H1 (cell line): ENCODE measurements around the gene PFN3. TPM values are rescaled to one million over a fixed set of nuclear protein-coding genes. Genes with fewer than 3 reads are reported as not detected.
A peak's percentile ranks its signal among the peaks of the same experiment; 100 is the strongest.

Experiments
- CTCF ChIA-PET: fragments of 300-600 bp; sonication (Branson Sonifier 250); formaldehyde crosslinking; loops from one replicate; lab custom pipeline; 2021; ENCODE audit not compliant: partially characterized antibody; lab: Charles Lee
- POLR2A ChIA-PET: fragments of 300-600 bp; sonication (Branson Sonifier 250); formaldehyde crosslinking; loops from one replicate; lab custom pipeline; 2021; ENCODE audit warnings: inconsistent platforms; ENCODE audit not compliant: partially characterized antibody; lab: Charles Lee
- DNase-seq, 2 experiments: peaks; one replicate each; pipeline versions ENCODE4 v3.0.0 to v3.0.0-alpha.2; 2010 to 2022; ENCODE audit warnings: low spot score in 2 of 2, low read depth in 1 of 2, mixed read lengths in 1 of 2
- FAIRE-seq: peaks from 2 replicates; lab custom pipeline; 2011; peaks lifted over from hg19 to GRCh38; lab: Jason Lieb, UNC
- H2AFZ ChIP-seq: 2 replicates; pipeline ENCODE4 v1.8.1; 2012; ENCODE audit warnings: low read length, inconsistent platforms
- H2AK5ac ChIP-seq: 2 replicates; pipeline ENCODE4 v1.6.1; 2013; ENCODE audit warnings: low read depth, low read length
- H2BK120ac ChIP-seq: replicated peaks from 2 replicates; pipeline ENCODE3; 2013; ENCODE audit warnings: low read depth, low read length, inconsistent platforms
- H2BK12ac ChIP-seq: 2 replicates; pipeline ENCODE4 v1.6.1; 2013; ENCODE audit warnings: low read depth, low read length
- H2BK15ac ChIP-seq: 2 replicates; pipeline ENCODE4 v1.6.1; 2013; ENCODE audit warnings: low read length
- H2BK20ac ChIP-seq: 2 replicates; pipeline ENCODE4 v1.6.1; 2013; ENCODE audit warnings: low read length
- H2BK5ac ChIP-seq: 2 replicates; pipeline ENCODE4 v1.6.1; 2013; ENCODE audit warnings: low read depth, low read length
- H3K14ac ChIP-seq: 2 replicates; pipeline ENCODE4 v1.6.1; 2013; ENCODE audit warnings: inconsistent platforms; ENCODE audit not compliant: insufficient read length
- H3K18ac ChIP-seq: 2 replicates; pipeline ENCODE4 v1.6.1; 2013; ENCODE audit warnings: low read length; ENCODE audit errors: extremely low read depth
- H3K23ac ChIP-seq: 2 replicates; pipeline ENCODE4 v1.6.1; 2013; ENCODE audit warnings: inconsistent platforms; ENCODE audit not compliant: insufficient read length
- H3K23me2 ChIP-seq: 2 replicates; pipeline ENCODE4 v1.6.1; 2013; ENCODE audit warnings: low read depth, low read length
- H3K27ac ChIP-seq: 2 replicates; pipeline ENCODE4 v1.6.1; 2011; ENCODE audit warnings: low read depth, low read length, inconsistent platforms
- H3K27me3 ChIP-seq, 4 experiments: replicated peaks in 1 of 4; 1 replicate in 1 of 4; 2 replicates in 3 of 4; pipeline versions ENCODE4 v1.6.1 to v1.8.1; 2011 to 2013; ENCODE audit warnings: low read length in 3 of 4, mild to moderate bottlenecking in 3 of 4, inconsistent platforms in 2 of 4, mixed read lengths in 2 of 4, moderate library complexity in 1 of 4; ENCODE audit not compliant: control insufficient read depth in 3 of 4, insufficient read depth in 3 of 4; ENCODE audit errors: extremely low read depth in 1 of 4
- H3K36me3 ChIP-seq, 4 experiments: 2 replicates each; pipeline versions ENCODE4 v1.6.1 to v1.8.1; 2011 to 2013; ENCODE audit warnings: mild to moderate bottlenecking in 4 of 4, low read length in 3 of 4, moderate library complexity in 2 of 4, control low read depth in 1 of 4, inconsistent platforms in 1 of 4; ENCODE audit not compliant: insufficient read depth in 4 of 4, control insufficient read depth in 2 of 4
- H3K4ac ChIP-seq: replicated peaks from 2 replicates; pipeline ENCODE3; 2013; ENCODE audit warnings: low read length, low read depth, mixed read lengths, inconsistent platforms; ENCODE audit not compliant: insufficient read length
- H3K4me1 ChIP-seq, 4 experiments: replicated peaks in 1 of 4; 1 replicate in 1 of 4; 2 replicates in 3 of 4; pipeline versions ENCODE4 v1.6.1 to v1.8.1; 2011 to 2013; ENCODE audit warnings: low read length in 3 of 4, inconsistent platforms in 2 of 4, mixed read lengths in 1 of 4; ENCODE audit not compliant: insufficient read depth in 4 of 4, control insufficient read depth in 3 of 4
- H3K4me2 ChIP-seq, 2 experiments: 2 replicates each; pipeline versions ENCODE4 v1.6.1 to v1.8.1; 2011 to 2013; ENCODE audit warnings: low read depth in 2 of 2, low read length in 2 of 2, control low read depth in 1 of 2, inconsistent platforms in 1 of 2, mild to moderate bottlenecking in 1 of 2; ENCODE audit not compliant: insufficient read depth in 1 of 2
- H3K4me3 ChIP-seq, 4 experiments: fragments of 200-600, 300-600 bp in 1 of 4; sonication (generic), shearing (Covaris generic), sonication (Bioruptor Twin) in 1 of 4; 2 replicates each; pipeline versions ENCODE4 v1.5.1 to v1.8.1; 2011 to 2016; ENCODE audit warnings: low read length in 4 of 4, low read depth in 3 of 4, control low read depth in 2 of 4, inconsistent platforms in 2 of 4, mild to moderate bottlenecking in 2 of 4, mixed read lengths in 1 of 4, moderate library complexity in 1 of 4; ENCODE audit not compliant: insufficient read depth in 2 of 4; ENCODE audit errors: extremely low read depth in 1 of 4
- H3K56ac ChIP-seq: replicated peaks from 2 replicates; pipeline ENCODE3; 2013; ENCODE audit warnings: low read depth, mild to moderate bottlenecking, mixed read lengths, low read length, inconsistent platforms; ENCODE audit not compliant: insufficient read length
- H3K79me1 ChIP-seq: 2 replicates; pipeline ENCODE4 v1.6.1; 2013; ENCODE audit warnings: low read depth, low read length, control low read depth
- H3K79me2 ChIP-seq, 2 experiments: 2 replicates each; pipeline versions ENCODE4 v1.6.1 to v1.8.1; 2012 to 2013; ENCODE audit warnings: low read length in 2 of 2, mild to moderate bottlenecking in 2 of 2, inconsistent platforms in 1 of 2; ENCODE audit not compliant: insufficient read depth in 2 of 2, control insufficient read depth in 1 of 2
- H3K9ac ChIP-seq, 4 experiments: replicated peaks in 1 of 4; 1 replicate in 1 of 4; 2 replicates in 3 of 4; pipeline versions ENCODE4 v1.6.1 to v1.8.1; 2011 to 2013; ENCODE audit warnings: low read depth in 3 of 4, low read length in 3 of 4, control low read depth in 2 of 4, mild to moderate bottlenecking in 2 of 4, moderate library complexity in 2 of 4, inconsistent platforms in 1 of 4; ENCODE audit errors: extremely low read depth in 1 of 4
- H3K9me3 ChIP-seq, 2 experiments: 2 replicates each; pipeline versions ENCODE4 v1.6.1 to v1.8.1; 2012 to 2013; ENCODE audit warnings: mild to moderate bottlenecking in 2 of 2, moderate library complexity in 2 of 2, control low read depth in 1 of 2, inconsistent platforms in 1 of 2, low read depth in 1 of 2, low read length in 1 of 2, mixed read lengths in 1 of 2; ENCODE audit not compliant: insufficient read depth in 2 of 2
- H4K20me1 ChIP-seq, 2 experiments: replicated peaks in 1 of 2; 2 replicates each; pipeline versions ENCODE3 to v1.8.1; 2011 to 2013; ENCODE audit warnings: inconsistent platforms in 2 of 2, low read length in 2 of 2, mild to moderate bottlenecking in 1 of 2; ENCODE audit not compliant: insufficient read depth in 2 of 2, control insufficient read depth in 1 of 2
- H4K5ac ChIP-seq: 2 replicates; pipeline ENCODE4 v1.6.1; 2013; ENCODE audit warnings: low read length, low read depth, mixed read lengths, inconsistent platforms; ENCODE audit not compliant: insufficient read length
- H4K8ac ChIP-seq: 2 replicates; pipeline ENCODE4 v1.8.0; 2013; ENCODE audit warnings: mild to moderate bottlenecking, moderate library complexity, low read length, inconsistent platforms; ENCODE audit not compliant: insufficient read depth; ENCODE audit errors: extremely low read depth
- H4K91ac ChIP-seq: replicated peaks from 2 replicates; pipeline ENCODE3; 2013; ENCODE audit warnings: low read length, mixed read lengths, inconsistent platforms; ENCODE audit not compliant: insufficient read length
- CBX5 ChIP-seq: fragments of 300-800, 300-1000 bp; sonication (generic); IDR thresholded peaks from 2 replicates; pipeline ENCODE4 v1.7.1; 2016; ENCODE audit warnings: antibody characterized with exemption, low read length, low read depth
- CBX8 ChIP-seq: fragments of 300-800, 300-1000 bp; sonication (generic); IDR thresholded peaks from 2 replicates; pipeline ENCODE4 v1.7.1; 2016; ENCODE audit warnings: low read depth, low read length, borderline replicate concordance
- CHD1 ChIP-seq: IDR thresholded peaks from 2 replicates; pipeline ENCODE4 v1.6.1; 2012; ENCODE audit warnings: low read depth, low read length, improper control_type of control experiment
- HDAC6 ChIP-seq: IDR thresholded peaks from one replicate; pipeline ENCODE4 v1.7.1; 2012; ENCODE audit warnings: low read depth, mild to moderate bottlenecking, inconsistent platforms, low read length, moderate library complexity
- KDM4A ChIP-seq: IDR thresholded peaks from one replicate; pipeline ENCODE4 v1.7.1; 2012; ENCODE audit warnings: low read depth, mild to moderate bottlenecking, moderate library complexity, low read length, inconsistent platforms; ENCODE audit not compliant: severe bottlenecking
- PHF8 ChIP-seq: fragments of 200-600 bp; sonication (generic); conservative IDR thresholded peaks from 2 replicates; pipeline ENCODE4 v1.7.1; 2012; ENCODE audit warnings: low read depth, mild to moderate bottlenecking, inconsistent platforms, low read length, moderate library complexity
- SIRT6 ChIP-seq: IDR thresholded peaks from one replicate; pipeline ENCODE4 v1.7.1; 2012; ENCODE audit warnings: low read length, inconsistent platforms
- SP2 ChIP-seq: IDR thresholded peaks from 2 replicates; pipeline ENCODE4 v1.6.1; 2012; ENCODE audit warnings: mild to moderate bottlenecking, low read length, inconsistent platforms
- SP4 ChIP-seq: IDR thresholded peaks from 2 replicates; pipeline ENCODE4 v1.6.1; 2012; ENCODE audit warnings: low read length, inconsistent platforms
- SRF ChIP-seq: IDR thresholded peaks from 2 replicates; pipeline ENCODE4 v1.6.1; 2011; ENCODE audit warnings: mild to moderate bottlenecking, low read depth, low read length, moderate library complexity
- YY1 ChIP-seq: IDR thresholded peaks from 2 replicates; pipeline ENCODE4 v1.6.1; 2011; ENCODE audit warnings: low read depth, mild to moderate bottlenecking, low read length
- WGBS, 2 experiments: shearing (Covaris generic) in 1 of 2; methylation state at CpG; one replicate each; pipeline versions ENCODE4 v1.1.6 to v1.1.7; 2013 to 2015; ENCODE audit warnings: low lambda C conversion rate in 2 of 2, mixed read lengths in 2 of 2, inconsistent platforms in 1 of 2, low coverage in 1 of 2, missing lambda C conversion rate in 1 of 2; ENCODE audit not compliant: insufficient replicate concordance in 2 of 2, insufficient coverage in 1 of 2, insufficient read length in 1 of 2; ENCODE audit errors: extremely low coverage in 1 of 2, missing lambda C conversion rate in 1 of 2; 5-methylcytosine and 5-hydroxymethylcytosine counted together
- polyA plus RNA-seq, 7 experiments: library from polyadenylated mRNA; depleted of rRNA in 3 of 7; stranded (reverse) in 5 of 7; unstranded in 2 of 7; fragments of >200 nt in 5 of 7; fragments of 200-250 nt in 2 of 7; gene quantifications; 1 replicate in 5 of 7; 2 replicates in 1 of 7; 4 replicates in 1 of 7; pipeline versions ENCODE4 v1.2.1 to v1.2.3, GENCODE V29; 2011 to 2013; ENCODE audit warnings: missing spikeins in 2 of 7, mixed read lengths in 2 of 7
- total RNA-seq: library from RNA; stranded (reverse); fragmentation: NEBNext Ultra II Directional; extraction: Animal tissue kit (Norgen Biotek cat#: 25700); gene quantifications from 2 replicates; pipeline ENCODE4 v1.2.1, GENCODE V29; 2021
- TF ChIP-seq, protein P1 (sequence below): IDR thresholded peaks from 2 replicates; pipeline ENCODE4 v1.6.1; 2012; ENCODE audit warnings: low read length, inconsistent platforms
- TF ChIP-seq, protein P2 (sequence below): IDR thresholded peaks from 2 replicates; pipeline ENCODE4 v1.6.1; 2012; ENCODE audit warnings: inconsistent platforms

The PFN3 gene
- total and polyA plus RNA-seq, 2 of the 8 experiments (the other 6 are each of a cell fraction or from before 2014, with no cell fraction given) = not detected

- Histone ChIP-seq H4K91ac (no peak overlapping the region), H2BK5ac (0 out of 2 replicates have a peak overlapping the region, but pooled peaks have one; percentile 35), H3K4me1 (peaks cover 0 to 30% (median 15%) of the 10 kb centered on the region in 4 experiments; a peak in 6 of 7 replicates), H3K9me3 (no peaks in the 10 kb centered on the region), H3K27ac (no peak overlapping the region), H3K36me3 (peaks cover 2 to 4% (median 3%) of the 10 kb centered on the region in 4 experiments; a peak in 2 of 8 replicates), H2BK120ac (no peak overlapping the region), H2AK5ac (no peak overlapping the region), H3K4me2 (peak overlapping the region; percentile 89 to 93), H3K79me1 (no peaks in the 10 kb centered on the region; the same call in none of the 2 replicates), H2BK15ac (no peak overlapping the region), H3K27me3 (peaks cover 0 to 13% (median 5%) of the 10 kb centered on the region in 4 experiments; a peak in 5 of 7 replicates), H3K9ac (peak overlapping the region in 3 of 4 experiments; percentile 7 to 76 (median 74); a peak in 3 of 7 replicates), H3K23ac (no peak overlapping the region), H4K8ac (no peak overlapping the region), H2BK20ac (no peak overlapping the region), H2BK12ac (no peak overlapping the region), H4K5ac (peak overlapping the region; percentile 15), H3K4ac (no peak overlapping the region), H3K23me2 (peaks cover 9% of the 10 kb centered on the region), H3K18ac (peak overlapping the region; percentile 84; the same call in 1 of the 2 replicates), H3K4me3 (peak overlapping the region; percentile 43 to 74 (median 64); a peak in 7 of 8 replicates), H4K20me1 (peaks cover 0 to 7% of the 10 kb centered on the region in 2 experiments), H3K14ac (no peak overlapping the region), H2AFZ (no peak overlapping the region), H3K56ac (no peak overlapping the region), H3K79me2 (no peaks in the 10 kb centered on the region)
- POLR2A ChIA-PET = interaction anchor here (0.6 to 67.5 kb wide), 16 partner anchors 9 to 154 kb away, joined by 3 to 3349 read pairs (median 9); partner anchors contain the start of genes DBN1, DOK3, F12 and GRK6
- CTCF ChIA-PET = interaction anchor here (0.5 to 23.6 kb wide), 16 partner anchors 8 to 737 kb away, joined by 3 to 430 read pairs (median 5); partner anchors contain the start of genes F12, PDLIM7, PFN3 and SLC34A1
- FAIRE-seq (no peak), DNase-seq (no peak)
- 60% methylated on average over 6 of the region's 8 CpGs; no CpG with 5 or more reads in 1 of the 2 experiments for WGBS, 2 experiments
- TF ChIP-seq SP4 (no peak), KDM4A (no peak), YY1 (no peak), CBX5 (no peak), SRF (no peak), SIRT6 (no peak), HDAC6 (no peak), CBX8 (no peak), SP2 (no peak), PHF8 (no peak), CHD1 (no peak)
- TF ChIP-seq, protein P1, sequence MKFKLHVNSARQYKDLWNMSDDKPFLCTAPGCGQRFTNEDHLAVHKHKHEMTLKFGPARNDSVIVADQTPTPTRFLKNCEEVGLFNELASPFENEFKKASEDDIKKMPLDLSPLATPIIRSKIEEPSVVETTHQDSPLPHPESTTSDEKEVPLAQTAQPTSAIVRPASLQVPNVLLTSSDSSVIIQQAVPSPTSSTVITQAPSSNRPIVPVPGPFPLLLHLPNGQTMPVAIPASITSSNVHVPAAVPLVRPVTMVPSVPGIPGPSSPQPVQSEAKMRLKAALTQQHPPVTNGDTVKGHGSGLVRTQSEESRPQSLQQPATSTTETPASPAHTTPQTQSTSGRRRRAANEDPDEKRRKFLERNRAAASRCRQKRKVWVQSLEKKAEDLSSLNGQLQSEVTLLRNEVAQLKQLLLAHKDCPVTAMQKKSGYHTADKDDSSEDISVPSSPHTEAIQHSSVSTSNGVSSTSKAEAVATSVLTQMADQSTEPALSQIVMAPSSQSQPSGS = no peak
- TF ChIP-seq, protein P2, sequence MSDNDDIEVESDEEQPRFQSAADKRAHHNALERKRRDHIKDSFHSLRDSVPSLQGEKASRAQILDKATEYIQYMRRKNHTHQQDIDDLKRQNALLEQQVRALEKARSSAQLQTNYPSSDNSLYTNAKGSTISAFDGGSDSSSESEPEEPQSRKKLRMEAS = no peak
Measured at GRCh38 chr5:177445917-177446199, 45.4 kb upstream of the PFN3 start.
